Peyer's patch (tissue), 4 donors: ENCODE results near the gene SMIM12. TPM values are rescaled to one million over a fixed set of nuclear protein-coding genes. Genes with fewer than 3 reads are reported as not detected.

ENCODE experiments used
- DNase-seq, 3 donors: peaks; one replicate each; pipeline ENCODE4 v3.0.0-alpha.2; 2017 to 2019
- H3K27ac ChIP-seq, 4 donors: fragments of 200-600 bp; sonication (generic); one replicate each; pipeline ENCODE4 v1.5.1; 2016 to 2019
- H3K27me3 ChIP-seq, 2 donors: fragments of 200-600 bp; sonication (generic); one replicate each; pipeline ENCODE4 v1.5.1; 2019
- H3K36me3 ChIP-seq, 3 donors: fragments of 200-600 bp; sonication (generic); one replicate each; pipeline ENCODE4 v1.5.1; 2016 to 2019
- H3K4me1 ChIP-seq, 4 donors: fragments of 200-600 bp; sonication (generic); one replicate each; pipeline ENCODE4 v1.5.1; 2016 to 2019
- H3K4me3 ChIP-seq, 4 donors: fragments of 200-600 bp; sonication (generic); 1 replicate in 3 of 4; 2 replicates in 1 of 4; pipeline ENCODE4 v1.5.1; 2016 to 2019; ENCODE audit warnings: mild to moderate bottlenecking in 1 of 4
- H3K9me3 ChIP-seq, 4 donors: fragments of 200-600 bp; sonication (generic); one replicate each; pipeline ENCODE4 v1.5.1; 2016 to 2019; ENCODE audit warnings: mild to moderate bottlenecking in 1 of 4
- CTCF ChIP-seq, 6 experiments: fragments of 450-650 bp in 4 of 6; fragments of 200-600 bp in 2 of 6; sonication (generic) in 1 of 6; IDR thresholded peaks; one replicate each; pipeline ENCODE4 v1.5.1; 2017 to 2019; ENCODE audit warnings: antibody characterized with exemption in 6 of 6, mild to moderate bottlenecking in 3 of 6, moderate library complexity in 1 of 6
- POLR2A ChIP-seq, 2 donors: fragments of 450-650 bp; IDR thresholded peaks; one replicate each; pipeline ENCODE4 v1.5.1; 2017; ENCODE audit warnings: antibody characterized with exemption in 2 of 2, mild to moderate bottlenecking in 2 of 2, moderate library complexity in 2 of 2
- total RNA-seq, 4 donors: library from RNA; depleted of rRNA; stranded (reverse); fragments of >200 nt; gene quantifications; one replicate each; pipeline ENCODE4 v1.1.0, GENCODE V29; 2016

The SMIM12 gene
- total RNA-seq, 4 donors from 2014 or later, result 10.7 to 40.3 (median 30.0) TPM

- H3K4me3 ChIP-seq, result no peak overlapping the region
- peak overlapping the region in 1 of 4 donors; percentile 51 for H3K27ac ChIP-seq
- H3K9me3 ChIP-seq, result no peaks in the 10 kb centered on the region
- no peaks in the 10 kb centered on the region for H3K36me3 ChIP-seq
- no peaks in the 10 kb centered on the region for H3K27me3 ChIP-seq
- no peak for TF ChIP-seq CTCF (IDR thresholded peaks at IDR 0.05)
- TF ChIP-seq POLR2A (IDR thresholded peaks at IDR 0.05), result no peak
- DNase-seq, result no peak
- peaks cover 0 to 18% (median 7%) of the 10 kb centered on the region in 4 donors for H3K4me1 ChIP-seq
Measured at GRCh38 chr1:34864759-34865158, 5.2 kb upstream of the SMIM12 start.

- Histone ChIP-seq H3K4me3 (no peak overlapping the region), H3K36me3 (no peaks in the 10 kb centered on the region), H3K9me3 (no peaks in the 10 kb centered on the region), H3K4me1 (peaks cover 0 to 23% (median 12%) of the 10 kb centered on the region in 4 donors), H3K27ac (peak overlapping the region in 1 of 4 donors; percentile 51), H3K27me3 (no peaks in the 10 kb centered on the region)
- no peak for DNase-seq
- TF ChIP-seq CTCF (IDR thresholded peaks at IDR 0.05), result no peak
- no peak for TF ChIP-seq POLR2A (IDR thresholded peaks at IDR 0.05)
Measured at GRCh38 chr1:34863501-34863900, 4.0 kb upstream of the SMIM12 start.

- TF ChIP-seq CTCF (IDR thresholded peaks at IDR 0.05) (no peak), POLR2A (IDR thresholded peaks at IDR 0.05) (no peak)
- DNase-seq, result peak in 1 of 3 donors; percentile 47
- no peaks in the 10 kb centered on the region for H3K27me3 ChIP-seq
- H3K27ac ChIP-seq, result peak overlapping the region; percentile 78 to 90 (median 84)
- peak overlapping the region; percentile 56 to 88 (median 81) for H3K4me3 ChIP-seq
- H3K9me3 ChIP-seq, result no peaks in the 10 kb centered on the region
- H3K4me1 ChIP-seq, result peaks cover 0 to 19% (median 13%) of the 10 kb centered on the region in 4 donors
- peaks cover 0 to 21% (median 0%) of the 10 kb centered on the region in 3 donors for H3K36me3 ChIP-seq
Measured at GRCh38 chr1:34858901-34859445, 576 bp downstream of the SMIM12 start.

GRCh38 chr1:34856697-34857096 lies 2.9 kb downstream of the SMIM12 start:
- peaks cover 0 to 17% (median 13%) of the 10 kb centered on the region in 4 donors for H3K4me1 ChIP-seq
- no peak overlapping the region for H3K4me3 ChIP-seq
- TF ChIP-seq CTCF (IDR thresholded peaks at IDR 0.05) (no peak), POLR2A (IDR thresholded peaks at IDR 0.05) (no peak)
- no peaks in the 10 kb centered on the region for H3K9me3 ChIP-seq
- no peaks in the 10 kb centered on the region for H3K27me3 ChIP-seq
- H3K27ac ChIP-seq, result no peak overlapping the region
- peaks cover 0 to 26% (median 0%) of the 10 kb centered on the region in 3 donors for H3K36me3 ChIP-seq
- no peak for DNase-seq

GRCh38 chr1:34852677-34853217 lies 6.8 kb downstream of the SMIM12 start:
- TF ChIP-seq POLR2A (IDR thresholded peaks at IDR 0.05), result peak in 1 of 2 donors; percentile 24
- TF ChIP-seq CTCF (IDR thresholded peaks at IDR 0.05), result peak; percentile 82 to 99 (median 96)
- Histone ChIP-seq H3K27me3 (no peaks in the 10 kb centered on the region), H3K36me3 (peaks cover 0 to 49% (median 0%) of the 10 kb centered on the region in 3 donors), H3K4me3 (no peak overlapping the region), H3K9me3 (no peaks in the 10 kb centered on the region), H3K4me1 (peaks cover 0 to 5% (median 1%) of the 10 kb centered on the region in 4 donors), H3K27ac (peak overlapping the region in 3 of 4 donors; percentile 20 to 32 (median 23))
- peak; percentile 78 to 95 (median 91) for DNase-seq
